ENCODE data around the gene EPB42.
"Not testable (repeated sequence)": the region's sequence is repeated elsewhere in the genome, so short reads cannot be mapped to it uniquely, and the experiment has no call there.

Gene EPB42

DNA sequence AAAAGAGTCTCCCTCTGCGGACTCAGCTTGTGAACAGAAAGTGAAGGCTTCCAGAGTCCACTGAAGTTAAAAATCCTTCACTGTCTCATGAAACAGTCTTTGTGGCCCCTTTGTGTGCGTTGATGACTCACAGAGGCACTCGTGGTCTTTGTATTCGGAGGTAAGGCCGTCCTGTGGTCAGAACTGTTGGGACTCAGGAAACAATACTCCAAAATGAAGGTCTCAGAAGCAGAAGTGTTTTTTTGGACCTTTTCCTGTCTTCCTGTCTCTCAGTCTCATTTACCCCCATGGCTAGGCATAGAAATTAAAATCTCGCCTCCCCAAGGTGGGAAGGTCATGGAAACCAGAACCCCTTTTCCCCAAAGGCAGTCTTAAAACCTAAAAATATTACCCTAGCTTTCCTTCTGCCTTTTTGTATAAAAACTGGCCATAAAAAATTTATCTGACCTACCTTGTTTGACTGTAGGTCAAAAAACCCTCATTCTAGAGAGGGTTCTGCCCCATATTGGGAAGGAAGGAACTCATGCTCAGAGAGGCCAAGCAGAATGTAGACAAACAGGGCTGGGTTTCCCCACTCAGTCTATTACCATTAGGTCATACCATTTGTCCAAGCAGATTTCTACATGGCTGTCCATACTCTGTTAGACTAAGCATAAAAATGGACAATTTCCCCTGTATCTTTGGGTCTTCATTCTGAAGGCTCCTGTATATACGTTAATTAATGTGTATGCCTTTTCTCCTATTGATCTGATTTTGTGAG lies 19.1 kb upstream of the EPB42 start:
- no peak overlapping the region for H3K27ac ChIP-seq (ENCODE audit: low read depth, low read length)
- no peak overlapping the region for H3K4me3 ChIP-seq (ENCODE audit: low read length)
- WGBS, result 90% methylated on average over 6 of the region's 7 CpGs

DNA sequence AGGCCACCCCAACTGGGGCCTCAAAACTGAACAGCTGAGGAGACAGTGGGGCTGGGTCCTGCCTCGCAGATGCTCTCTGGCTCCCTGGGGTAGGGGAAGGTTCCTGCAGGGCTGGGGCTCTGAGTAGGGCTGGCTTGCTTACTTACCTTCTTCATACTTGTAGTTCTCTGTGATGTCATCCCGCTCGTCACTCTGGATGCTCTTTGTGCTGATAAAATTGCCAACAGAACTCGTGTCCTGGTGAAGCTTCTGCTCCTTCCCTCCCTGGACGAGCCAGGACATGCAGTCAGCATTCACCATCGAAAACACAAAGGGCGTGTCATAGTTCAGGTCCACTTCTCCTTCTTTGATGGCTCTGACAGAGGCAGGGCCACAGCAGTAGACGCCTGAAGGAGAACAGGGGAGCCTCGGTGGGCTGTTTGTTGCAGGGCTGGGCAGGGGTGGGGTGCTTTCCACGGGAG lies 17.9 kb upstream of the EPB42 start:
- H3K9me3 ChIP-seq (ENCODE audit: insufficient read depth, low read depth, low read length), result no peaks in the 10 kb centered on the region
- WGBS, result 88% methylated on average over 10 of the region's 10 CpGs
- no peak overlapping the region for H3K9ac ChIP-seq (ENCODE audit: low read depth, low read length)
- no peaks in the 10 kb centered on the region; the same call in 1 of the 2 replicates for H3K27me3 ChIP-seq (ENCODE audit: insufficient read depth, low read length)
- no peaks in the 10 kb centered on the region for H3K36me3 ChIP-seq (ENCODE audit: insufficient read depth, low read length)
- no peak overlapping the region for H3K4me3 ChIP-seq (ENCODE audit: low read length)
- no peak overlapping the region for H3K27ac ChIP-seq (ENCODE audit: low read depth, low read length)
- H3K4me1 ChIP-seq (ENCODE audit: insufficient read depth, low read length), result no peaks in the 10 kb centered on the region

More for the DNA sequence above, 19.1 kb upstream of the EPB42 start:
- Histone ChIP-seq H3K36me3 (ENCODE audit: insufficient read depth, low read length) (no peaks in the 10 kb centered on the region), H3K9ac (ENCODE audit: low read depth, low read length) (no peak overlapping the region), H3K9me3 (ENCODE audit: insufficient read depth, low read depth, low read length) (no peaks in the 10 kb centered on the region), H3K27me3 (ENCODE audit: insufficient read depth, low read length) (no peaks in the 10 kb centered on the region; the same call in 1 of the 2 replicates), H3K4me1 (ENCODE audit: insufficient read depth, low read length) (no peaks in the 10 kb centered on the region)

DNA sequence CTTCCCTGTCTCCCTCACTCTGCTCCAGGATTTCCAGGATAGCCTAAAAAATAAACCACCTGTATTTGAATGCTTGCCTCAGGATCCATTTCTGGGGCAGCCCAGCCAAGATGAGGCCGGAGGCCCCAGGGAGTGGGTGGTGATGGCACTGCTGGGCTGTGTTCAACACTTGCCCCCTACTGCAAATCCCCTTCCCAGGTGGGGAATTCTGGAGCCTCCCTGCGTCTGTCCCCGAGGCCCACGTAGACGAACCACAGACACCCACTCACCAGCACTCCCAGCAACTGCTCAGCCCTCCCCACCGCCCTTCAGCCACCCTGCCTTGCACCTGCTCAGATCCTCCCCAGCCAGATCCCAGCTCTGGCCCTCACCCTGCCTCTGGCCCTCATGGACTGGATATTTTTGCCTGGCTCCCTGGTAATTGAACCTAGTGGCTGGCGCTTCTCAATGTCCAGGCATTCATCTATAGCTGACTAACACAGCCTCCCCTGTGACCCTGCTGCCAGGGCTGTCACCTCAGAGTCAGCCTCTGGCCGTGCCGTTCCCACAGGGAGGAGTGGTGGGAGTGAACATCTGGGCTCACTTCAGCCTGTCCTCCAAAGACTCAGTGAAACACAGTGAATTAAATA lies 17.1 kb upstream of the EPB42 start:
- Histone ChIP-seq H3K4me3 (ENCODE audit: low read length) (no peak overlapping the region), H3K4me1 (ENCODE audit: insufficient read depth, low read length) (no peaks in the 10 kb centered on the region), H3K9ac (ENCODE audit: low read depth, low read length) (no peak overlapping the region), H3K36me3 (ENCODE audit: insufficient read depth, low read length) (no peaks in the 10 kb centered on the region), H3K27me3 (ENCODE audit: insufficient read depth, low read length) (no peaks in the 10 kb centered on the region; the same call in 1 of the 2 replicates), H3K9me3 (ENCODE audit: insufficient read depth, low read depth, low read length) (no peaks in the 10 kb centered on the region), H3K27ac (ENCODE audit: low read depth, low read length) (no peak overlapping the region)
- WGBS, result 88% methylated on average over 8 of the region's 9 CpGs

DNA sequence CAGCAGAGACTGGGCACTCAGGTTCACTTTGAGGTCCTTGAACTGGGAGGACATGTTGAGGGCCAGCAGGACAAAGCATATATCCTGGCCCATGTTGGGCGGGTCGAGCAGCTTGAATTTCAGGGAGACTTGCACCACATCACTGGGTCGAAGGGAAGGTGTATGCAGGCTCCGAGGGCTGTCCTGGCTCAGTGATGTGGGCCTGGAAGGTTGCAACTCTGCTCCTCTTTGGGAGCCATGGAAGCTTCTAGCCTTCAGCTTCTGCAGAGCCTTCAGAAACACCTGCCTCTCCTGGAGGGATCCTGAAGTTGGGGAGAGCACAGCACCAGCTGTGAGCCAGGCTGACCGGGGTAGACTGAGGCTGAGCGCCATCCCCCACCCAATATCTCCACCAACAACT lies 14.7 kb upstream of the EPB42 start:
- Histone ChIP-seq H3K9me3 (ENCODE audit: insufficient read depth, low read depth, low read length) (no peaks in the 10 kb centered on the region), H3K9ac (ENCODE audit: low read depth, low read length) (no peak overlapping the region), H3K36me3 (ENCODE audit: insufficient read depth, low read length) (no peaks in the 10 kb centered on the region), H3K4me3 (ENCODE audit: low read length) (no peak overlapping the region), H3K27me3 (ENCODE audit: insufficient read depth, low read length) (no peaks in the 10 kb centered on the region; the same call in 1 of the 2 replicates), H3K4me1 (ENCODE audit: insufficient read depth, low read length) (no peaks in the 10 kb centered on the region), H3K27ac (ENCODE audit: low read depth, low read length) (no peak overlapping the region)
- 95% methylated on average over 6 of the region's 6 CpGs for WGBS

DNA sequence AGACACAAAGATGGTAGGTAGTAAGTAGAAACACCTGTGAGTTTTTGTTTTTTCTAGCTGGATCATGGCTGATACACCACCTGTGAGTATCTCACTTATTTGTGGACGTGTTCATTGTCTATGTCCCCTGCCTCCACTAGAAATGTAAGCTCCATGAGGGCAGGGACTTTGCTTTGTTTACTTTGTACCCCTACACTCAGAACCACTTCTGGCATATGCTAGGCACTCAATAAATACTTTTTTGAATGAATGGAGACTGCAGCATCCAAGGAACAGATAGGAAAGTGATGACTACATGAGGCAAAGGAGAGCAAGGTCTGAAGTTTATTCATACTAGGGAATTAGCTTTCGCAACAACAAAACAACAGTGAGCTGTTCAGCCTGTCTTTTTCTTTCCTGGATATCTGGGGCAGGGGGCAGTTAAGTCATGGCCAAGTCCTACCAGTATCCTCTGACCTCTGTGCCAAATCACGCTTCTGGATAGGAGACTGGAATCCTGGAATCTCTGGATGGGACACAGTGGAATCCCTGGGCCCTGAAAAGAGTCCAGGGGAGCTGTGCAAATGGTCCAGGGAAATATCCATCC lies 11.6 kb upstream of the EPB42 start:
- H3K36me3 ChIP-seq (ENCODE audit: insufficient read depth, low read length), result no peaks in the 10 kb centered on the region
- H3K27ac ChIP-seq (ENCODE audit: low read depth, low read length), result no peak overlapping the region
- no peaks in the 10 kb centered on the region for H3K9me3 ChIP-seq (ENCODE audit: insufficient read depth, low read depth, low read length)
- 89% methylated on average over 3 of the region's 3 CpGs for WGBS
- no peaks in the 10 kb centered on the region for H3K4me1 ChIP-seq (ENCODE audit: insufficient read depth, low read length)
- no peak overlapping the region for H3K9ac ChIP-seq (ENCODE audit: low read depth, low read length)
- H3K27me3 ChIP-seq (ENCODE audit: insufficient read depth, low read length), result no peaks in the 10 kb centered on the region; the same call in 1 of the 2 replicates
- H3K4me3 ChIP-seq (ENCODE audit: low read length), result no peak overlapping the region

DNA sequence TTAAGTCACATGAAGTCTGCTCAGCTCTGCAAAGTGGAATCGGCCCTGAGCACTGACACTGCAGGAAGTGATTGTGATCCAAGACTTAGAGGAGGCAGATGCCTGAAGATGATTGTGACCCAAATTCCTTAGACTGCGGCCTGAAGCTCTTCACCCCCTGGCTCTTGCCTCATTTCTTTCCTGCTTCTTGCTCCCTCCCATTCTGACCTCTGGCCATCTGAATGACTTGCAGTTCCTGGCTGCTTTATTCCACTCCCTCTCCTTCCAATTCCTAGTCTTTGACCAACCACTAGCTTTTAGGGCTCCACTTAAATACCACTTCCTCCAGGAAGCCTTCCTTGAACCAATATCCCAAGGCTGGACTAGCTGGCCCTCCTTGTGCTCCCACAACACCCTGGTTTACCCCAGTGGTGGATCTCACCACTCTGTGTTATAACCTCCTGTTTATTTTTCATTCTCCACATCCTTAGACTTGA lies 9.9 kb upstream of the EPB42 start:
- Histone ChIP-seq H3K36me3 (ENCODE audit: insufficient read depth, low read length) (no peaks in the 10 kb centered on the region), H3K9ac (ENCODE audit: low read depth, low read length) (no peak overlapping the region), H3K4me1 (ENCODE audit: insufficient read depth, low read length) (no peaks in the 10 kb centered on the region), H3K27me3 (ENCODE audit: insufficient read depth, low read length) (no peaks in the 10 kb centered on the region; the same call in 1 of the 2 replicates), H3K9me3 (ENCODE audit: insufficient read depth, low read depth, low read length) (no peaks in the 10 kb centered on the region), H3K27ac (ENCODE audit: low read depth, low read length) (no peak overlapping the region), H3K4me3 (ENCODE audit: low read length) (no peak overlapping the region)
- WGBS, result 81% methylated on average over 2 of the region's 2 CpGs

DNA sequence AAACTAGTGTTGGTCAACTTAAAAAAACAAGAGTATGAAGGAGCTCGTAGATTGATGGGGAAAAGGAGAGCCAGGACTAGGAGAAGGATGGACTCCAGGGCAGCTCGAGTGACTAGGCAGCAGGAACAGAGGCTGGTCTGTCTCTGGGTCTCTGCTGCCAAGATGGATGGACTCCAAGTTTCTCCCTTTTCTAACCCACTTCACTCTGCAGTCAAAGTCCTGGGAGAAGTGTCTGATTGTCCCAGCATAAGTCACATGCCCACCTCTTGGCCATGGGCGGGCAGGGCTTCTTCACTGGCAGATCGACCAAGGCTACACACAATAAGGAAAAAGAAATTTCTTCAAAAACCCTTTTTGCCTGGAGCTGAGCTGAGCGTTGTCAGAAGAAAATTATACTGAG lies 9.2 kb upstream of the EPB42 start:
- no peaks in the 10 kb centered on the region for H3K9me3 ChIP-seq (ENCODE audit: insufficient read depth, low read depth, low read length)
- H3K27ac ChIP-seq (ENCODE audit: low read depth, low read length), result no peak overlapping the region
- no peaks in the 10 kb centered on the region; the same call in 1 of the 2 replicates for H3K27me3 ChIP-seq (ENCODE audit: insufficient read depth, low read length)
- H3K9ac ChIP-seq (ENCODE audit: low read depth, low read length), result no peak overlapping the region
- H3K36me3 ChIP-seq (ENCODE audit: insufficient read depth, low read length), result no peaks in the 10 kb centered on the region
- WGBS, result 94% methylated on average over 5 of the region's 5 CpGs
- H3K4me1 ChIP-seq (ENCODE audit: insufficient read depth, low read length), result no peaks in the 10 kb centered on the region
- no peak overlapping the region for H3K4me3 ChIP-seq (ENCODE audit: low read length)

DNA sequence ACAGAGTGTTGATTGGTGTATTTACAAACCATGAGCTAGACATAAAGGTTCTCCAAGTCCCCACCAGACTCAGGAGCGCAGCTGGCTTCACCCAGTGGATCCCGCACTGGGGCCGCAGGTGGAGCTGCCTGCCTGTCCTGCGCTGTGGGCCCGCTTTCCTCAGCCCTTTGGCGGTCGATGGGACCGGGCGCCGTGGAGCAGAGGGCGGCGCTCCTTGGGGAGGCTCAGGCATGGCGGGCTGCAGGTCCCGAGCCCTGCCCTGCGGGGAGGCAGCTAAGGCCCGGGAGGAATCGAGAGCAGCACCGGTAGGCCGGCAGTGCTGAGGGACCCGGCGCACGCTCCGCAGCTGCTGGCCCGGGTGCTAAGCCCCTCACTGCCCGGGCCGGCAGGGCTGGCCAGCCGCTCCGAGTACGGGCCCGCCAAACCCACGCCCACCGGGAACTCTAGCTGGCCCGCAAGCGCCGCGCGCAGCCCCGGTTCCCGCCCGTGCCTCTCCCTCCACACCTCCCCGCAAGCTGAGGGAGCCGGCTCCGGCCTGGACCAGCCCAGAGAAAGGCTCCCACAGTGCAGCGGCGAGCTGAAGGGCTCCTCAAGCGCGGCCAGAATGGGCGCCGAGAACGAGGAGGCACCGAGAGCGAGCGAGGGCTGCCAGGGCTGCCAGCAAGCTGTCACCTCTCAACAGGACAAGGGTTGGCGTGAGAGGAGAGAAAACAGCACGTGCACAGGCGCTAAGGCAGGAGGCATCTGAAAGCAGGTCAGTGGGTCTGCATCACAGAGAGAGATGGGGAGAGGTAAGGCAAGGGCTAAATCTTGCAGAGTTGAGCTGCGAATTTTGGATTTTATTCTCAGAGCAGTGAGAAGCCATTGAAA lies 5.9 kb upstream of the EPB42 start:
- Histone ChIP-seq H3K36me3 (ENCODE audit: insufficient read depth, low read length) (no peaks in the 10 kb centered on the region), H3K27me3 (ENCODE audit: insufficient read depth, low read length) (no peaks in the 10 kb centered on the region), H3K4me1 (ENCODE audit: insufficient read depth, low read length) (no peaks in the 10 kb centered on the region), H3K4me3 (ENCODE audit: low read length) (no peak overlapping the region), H3K9ac (ENCODE audit: low read depth, low read length) (no peak overlapping the region), H3K27ac (ENCODE audit: low read depth, low read length) (no peak overlapping the region), H3K9me3 (ENCODE audit: insufficient read depth, low read depth, low read length) (no peaks in the 10 kb centered on the region)
- WGBS, result 96% methylated on average over 57 of the region's 57 CpGs

DNA sequence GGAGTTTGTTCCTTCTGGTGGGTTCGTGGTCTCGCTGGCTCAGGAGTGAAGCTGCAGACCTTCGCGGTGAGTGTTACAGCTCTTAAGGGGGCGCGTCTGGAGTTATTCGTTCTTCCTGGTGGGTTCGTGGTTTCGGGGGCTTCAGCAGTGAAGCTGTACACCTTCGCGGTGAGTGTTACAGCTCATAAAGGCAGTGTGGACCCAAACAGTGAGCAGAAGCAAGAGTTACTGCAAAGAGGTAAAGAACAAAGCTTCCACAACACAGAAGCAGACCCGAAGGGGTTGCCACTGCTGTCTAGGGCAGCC lies 5.1 kb upstream of the EPB42 start:
- H3K9me3 ChIP-seq (ENCODE audit: insufficient read depth, low read depth, low read length); H3K27me3 ChIP-seq (ENCODE audit: insufficient read depth, low read length); H3K27ac ChIP-seq (ENCODE audit: low read depth, low read length); H3K4me1 ChIP-seq (ENCODE audit: insufficient read depth, low read length); H3K4me3 ChIP-seq (ENCODE audit: low read length); H3K36me3 ChIP-seq (ENCODE audit: insufficient read depth, low read length); H3K9ac ChIP-seq (ENCODE audit: low read depth, low read length): not testable (repeated sequence)
- WGBS, result 94% methylated on average over 12 of the region's 12 CpGs

DNA sequence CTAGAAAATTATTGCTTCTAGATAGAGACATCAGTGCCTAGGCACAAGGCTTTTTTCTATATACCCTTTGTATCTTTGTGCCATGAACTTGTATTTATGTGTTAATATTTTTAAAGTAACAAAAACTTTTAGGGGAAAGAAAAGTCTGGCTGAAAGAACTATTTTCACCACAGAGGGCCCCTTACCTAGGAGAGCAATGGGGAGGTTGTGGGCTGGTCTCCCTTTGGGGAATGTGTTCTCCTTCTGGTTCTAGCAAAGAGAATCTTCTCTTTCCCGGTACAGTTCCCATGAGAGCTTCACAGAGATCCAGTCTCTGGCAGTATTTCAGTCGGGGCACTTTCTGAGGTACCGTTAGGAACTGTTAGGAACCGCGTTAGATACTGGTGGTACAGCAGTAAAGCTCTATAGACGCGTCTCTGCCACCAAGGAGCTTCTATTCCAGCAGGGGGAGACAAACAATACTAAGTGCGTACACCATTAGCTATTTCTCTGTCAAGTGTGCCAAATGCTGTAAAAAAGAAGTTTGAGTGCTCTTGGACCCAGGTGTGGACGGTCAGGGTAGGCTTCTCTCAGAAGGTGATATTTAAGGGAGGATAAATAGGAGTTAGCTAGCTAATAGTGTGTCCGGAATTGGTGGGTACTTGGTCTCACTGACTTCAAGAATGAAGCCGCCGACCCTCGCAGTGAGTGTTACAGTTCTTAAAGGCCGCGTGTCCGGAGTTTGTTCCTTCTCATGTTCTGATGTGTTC lies 4.6 kb upstream of the EPB42 start:
- no peak overlapping the region for H3K27ac ChIP-seq (ENCODE audit: low read depth, low read length)
- WGBS, result 51% methylated on average over 16 of the region's 16 CpGs
- no peaks in the 10 kb centered on the region for H3K9me3 ChIP-seq (ENCODE audit: insufficient read depth, low read depth, low read length)
- H3K4me1 ChIP-seq (ENCODE audit: insufficient read depth, low read length), result no peaks in the 10 kb centered on the region
- no peaks in the 10 kb centered on the region for H3K27me3 ChIP-seq (ENCODE audit: insufficient read depth, low read length)
- H3K36me3 ChIP-seq (ENCODE audit: insufficient read depth, low read length), result no peaks in the 10 kb centered on the region
- H3K9ac ChIP-seq (ENCODE audit: low read depth, low read length), result no peak overlapping the region
- H3K4me3 ChIP-seq (ENCODE audit: low read length), result no peak overlapping the region
